NB4 (cell line): ENCODE measurements around the gene HIBCH.

ENCODE experiments used
- TF ChIP-seq, protein P1 (sequence below): IDR thresholded peaks from one replicate; pipeline ENCODE4 v1.5.1; 2012; ENCODE audit warnings: low read depth, low read length
- TF ChIP-seq, protein P2 (sequence below): IDR thresholded peaks from 2 replicates; pipeline ENCODE4 v1.6.1; 2011; ENCODE audit warnings: low read depth, low read length

DNA sequence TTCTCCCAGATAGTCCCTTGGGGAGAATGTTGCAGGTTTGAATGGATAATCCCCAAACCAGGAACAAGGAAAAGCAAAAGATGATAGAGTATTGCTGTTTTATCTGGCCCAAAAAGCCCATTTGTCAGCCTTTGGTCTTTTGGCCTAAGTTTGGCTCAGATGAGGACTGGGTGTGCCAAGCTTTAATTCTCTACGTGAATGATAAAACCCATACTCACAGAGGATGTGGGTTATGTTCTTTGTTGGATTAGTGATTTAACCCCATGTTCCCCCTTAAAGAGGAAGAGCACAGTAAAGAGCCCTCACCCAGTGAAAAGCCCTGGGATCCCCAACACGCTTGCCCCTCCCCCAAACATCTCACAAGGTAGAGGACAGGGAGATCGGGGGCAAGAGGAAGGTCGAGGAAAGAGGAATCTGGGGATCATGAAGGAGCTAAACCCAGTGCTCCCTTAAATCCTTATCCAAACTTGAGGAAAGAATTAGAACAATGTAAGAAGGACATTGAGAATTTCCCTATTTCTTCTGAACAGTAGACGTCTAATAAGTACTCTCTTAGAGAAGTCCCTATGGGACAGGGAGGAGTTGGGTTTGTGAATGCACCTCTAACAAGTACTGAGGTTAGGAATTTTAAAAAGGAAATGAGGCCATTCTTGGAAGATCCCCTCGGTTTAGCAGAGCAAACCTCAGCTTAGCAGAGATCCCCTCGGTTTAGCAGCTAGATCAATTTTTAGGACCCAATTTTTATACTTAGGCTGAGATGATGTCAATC is 105.0 kb downstream of the HIBCH start:
- TF ChIP-seq, protein P1, sequence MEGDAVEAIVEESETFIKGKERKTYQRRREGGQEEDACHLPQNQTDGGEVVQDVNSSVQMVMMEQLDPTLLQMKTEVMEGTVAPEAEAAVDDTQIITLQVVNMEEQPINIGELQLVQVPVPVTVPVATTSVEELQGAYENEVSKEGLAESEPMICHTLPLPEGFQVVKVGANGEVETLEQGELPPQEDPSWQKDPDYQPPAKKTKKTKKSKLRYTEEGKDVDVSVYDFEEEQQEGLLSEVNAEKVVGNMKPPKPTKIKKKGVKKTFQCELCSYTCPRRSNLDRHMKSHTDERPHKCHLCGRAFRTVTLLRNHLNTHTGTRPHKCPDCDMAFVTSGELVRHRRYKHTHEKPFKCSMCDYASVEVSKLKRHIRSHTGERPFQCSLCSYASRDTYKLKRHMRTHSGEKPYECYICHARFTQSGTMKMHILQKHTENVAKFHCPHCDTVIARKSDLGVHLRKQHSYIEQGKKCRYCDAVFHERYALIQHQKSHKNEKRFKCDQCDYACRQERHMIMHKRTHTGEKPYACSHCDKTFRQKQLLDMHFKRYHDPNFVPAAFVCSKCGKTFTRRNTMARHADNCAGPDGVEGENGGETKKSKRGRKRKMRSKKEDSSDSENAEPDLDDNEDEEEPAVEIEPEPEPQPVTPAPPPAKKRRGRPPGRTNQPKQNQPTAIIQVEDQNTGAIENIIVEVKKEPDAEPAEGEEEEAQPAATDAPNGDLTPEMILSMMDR = no peak
- TF ChIP-seq, protein P2, sequence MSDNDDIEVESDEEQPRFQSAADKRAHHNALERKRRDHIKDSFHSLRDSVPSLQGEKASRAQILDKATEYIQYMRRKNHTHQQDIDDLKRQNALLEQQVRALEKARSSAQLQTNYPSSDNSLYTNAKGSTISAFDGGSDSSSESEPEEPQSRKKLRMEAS = no peak
